Bronchial epithelial cell (primary cell): ENCODE results near the gene ADAM15. TPM values are rescaled to one million over a fixed set of nuclear protein-coding genes. Genes with fewer than 3 reads are reported as not detected.
A peak's percentile ranks its signal among the peaks of the same experiment; 100 is the strongest.

Source experiments
- DNase-seq: peaks from one replicate; pipeline ENCODE4 v3.0.0-alpha.2; 2010; ENCODE audit warnings: low read depth
- FAIRE-seq: peaks from 2 replicates; lab custom pipeline; 2011; peaks lifted over from hg19 to GRCh38; lab: Jason Lieb, UNC
- H3K27me3 ChIP-seq: 2 replicates; pipeline ENCODE4 v1.5.1; 2011; ENCODE audit warnings: low read length; ENCODE audit not compliant: control insufficient read depth, insufficient read depth
- H3K36me3 ChIP-seq: 2 replicates; pipeline ENCODE4 v1.5.1; 2011; ENCODE audit warnings: low read length; ENCODE audit not compliant: control insufficient read depth, insufficient read depth
- H3K4me3 ChIP-seq: 2 replicates; pipeline ENCODE4 v1.5.1; 2011; ENCODE audit warnings: mild to moderate bottlenecking, low read depth, low read length, control low read depth
- total RNA-seq: library from RNA; depleted of rRNA; stranded (reverse); fragments of >200 nt; gene quantifications from 2 replicates; pipeline ENCODE4 v1.2.1, GENCODE V29; 2014
- TF ChIP-seq, protein P1 (sequence below): IDR thresholded peaks from 2 replicates; pipeline ENCODE4 v1.5.1; 2011; ENCODE audit warnings: mild to moderate bottlenecking, moderate library complexity, low read length, control low read depth, inconsistent platforms; ENCODE audit not compliant: insufficient read depth, severe bottlenecking

The ADAM15 gene
- total RNA-seq, 1 donor from 2014 or later, result 181 TPM

DNA sequence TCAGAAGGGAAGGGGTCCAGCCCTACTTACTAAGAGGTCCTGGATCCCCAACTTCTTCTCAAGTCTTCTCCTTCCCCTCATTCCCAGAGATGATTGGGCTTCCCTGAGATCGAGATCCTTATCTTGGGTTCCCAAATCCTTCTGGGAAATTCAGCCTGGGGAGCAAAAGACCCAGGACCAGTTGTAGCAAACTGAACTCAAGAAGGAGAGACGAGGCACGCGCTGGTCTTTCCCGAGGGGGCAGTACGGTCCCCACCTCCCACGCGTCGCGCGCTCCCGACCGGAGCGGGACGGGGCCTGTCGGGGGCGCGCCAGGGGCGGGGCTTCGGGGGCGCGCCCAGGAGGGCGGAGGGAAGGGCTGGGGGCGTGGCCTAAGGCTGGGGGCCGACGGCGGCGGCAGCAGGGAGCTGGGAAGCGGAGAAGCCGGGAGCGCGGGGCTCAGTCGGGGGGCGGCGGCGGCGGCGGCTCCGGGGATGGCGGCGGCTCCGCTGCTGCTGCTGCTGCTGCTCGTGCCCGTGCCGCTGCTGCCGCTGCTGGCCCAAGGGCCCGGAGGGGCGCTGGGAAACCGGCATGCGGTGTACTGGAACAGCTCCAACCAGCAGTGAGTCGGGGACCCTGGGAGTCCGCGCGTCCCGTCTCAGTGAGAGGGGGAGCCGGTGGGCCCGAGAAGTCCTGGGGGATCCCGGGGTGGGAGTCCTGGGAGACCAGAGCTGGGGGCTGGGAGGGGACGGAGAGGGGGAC lies 27.5 kb downstream of the ADAM15 start, which contains the start of gene EFNA3:
Gene EFNA3 (plus strand): TSS at position 369 of the 741 bp plus-strand sequence. CDS start 105 bp downstream, at position 474.
- FAIRE-seq, result no peak
- H3K27me3 ChIP-seq, result peaks cover 9% of the 10 kb centered on the region
- H3K36me3 ChIP-seq, result no peaks in the 10 kb centered on the region
- DNase-seq, result no peak
- TF ChIP-seq, protein P1, sequence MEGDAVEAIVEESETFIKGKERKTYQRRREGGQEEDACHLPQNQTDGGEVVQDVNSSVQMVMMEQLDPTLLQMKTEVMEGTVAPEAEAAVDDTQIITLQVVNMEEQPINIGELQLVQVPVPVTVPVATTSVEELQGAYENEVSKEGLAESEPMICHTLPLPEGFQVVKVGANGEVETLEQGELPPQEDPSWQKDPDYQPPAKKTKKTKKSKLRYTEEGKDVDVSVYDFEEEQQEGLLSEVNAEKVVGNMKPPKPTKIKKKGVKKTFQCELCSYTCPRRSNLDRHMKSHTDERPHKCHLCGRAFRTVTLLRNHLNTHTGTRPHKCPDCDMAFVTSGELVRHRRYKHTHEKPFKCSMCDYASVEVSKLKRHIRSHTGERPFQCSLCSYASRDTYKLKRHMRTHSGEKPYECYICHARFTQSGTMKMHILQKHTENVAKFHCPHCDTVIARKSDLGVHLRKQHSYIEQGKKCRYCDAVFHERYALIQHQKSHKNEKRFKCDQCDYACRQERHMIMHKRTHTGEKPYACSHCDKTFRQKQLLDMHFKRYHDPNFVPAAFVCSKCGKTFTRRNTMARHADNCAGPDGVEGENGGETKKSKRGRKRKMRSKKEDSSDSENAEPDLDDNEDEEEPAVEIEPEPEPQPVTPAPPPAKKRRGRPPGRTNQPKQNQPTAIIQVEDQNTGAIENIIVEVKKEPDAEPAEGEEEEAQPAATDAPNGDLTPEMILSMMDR, result no peak
- H3K4me3 ChIP-seq, result peak within 1 kb of the TSS; percentile 54

DNA sequence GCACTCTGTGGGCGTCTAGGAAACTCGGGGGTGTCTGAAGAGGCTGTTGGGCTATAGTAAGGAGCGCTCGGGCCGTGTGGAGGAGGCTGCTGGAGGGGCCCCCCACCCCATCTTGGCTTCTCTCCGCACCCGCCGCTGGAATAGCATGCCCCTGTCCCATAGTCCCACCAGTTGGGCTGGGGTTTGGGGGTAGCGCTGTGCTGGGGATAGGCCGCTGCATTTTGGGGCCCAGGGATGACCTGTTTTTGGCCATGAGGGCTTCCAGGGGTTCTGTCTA lies 28.0 kb downstream of the ADAM15 start:
- Histone ChIP-seq H3K4me3 (peak overlapping the region; percentile 54), H3K36me3 (no peaks in the 10 kb centered on the region), H3K27me3 (peaks cover 9% of the 10 kb centered on the region)
- TF ChIP-seq, protein P1, result no peak
- DNase-seq (no peak), FAIRE-seq (no peak)

- Histone ChIP-seq H3K36me3 (no peaks in the 10 kb centered on the region), H3K4me3 (peak overlapping the region; percentile 54), H3K27me3 (peaks cover 9% of the 10 kb centered on the region)
- DNase-seq (no peak), FAIRE-seq (no peak)
- TF ChIP-seq, protein P1, result no peak
These were observed 28.6 kb downstream of the ADAM15 start for GRCh38 chr1:155079487-155080311.

DNA sequence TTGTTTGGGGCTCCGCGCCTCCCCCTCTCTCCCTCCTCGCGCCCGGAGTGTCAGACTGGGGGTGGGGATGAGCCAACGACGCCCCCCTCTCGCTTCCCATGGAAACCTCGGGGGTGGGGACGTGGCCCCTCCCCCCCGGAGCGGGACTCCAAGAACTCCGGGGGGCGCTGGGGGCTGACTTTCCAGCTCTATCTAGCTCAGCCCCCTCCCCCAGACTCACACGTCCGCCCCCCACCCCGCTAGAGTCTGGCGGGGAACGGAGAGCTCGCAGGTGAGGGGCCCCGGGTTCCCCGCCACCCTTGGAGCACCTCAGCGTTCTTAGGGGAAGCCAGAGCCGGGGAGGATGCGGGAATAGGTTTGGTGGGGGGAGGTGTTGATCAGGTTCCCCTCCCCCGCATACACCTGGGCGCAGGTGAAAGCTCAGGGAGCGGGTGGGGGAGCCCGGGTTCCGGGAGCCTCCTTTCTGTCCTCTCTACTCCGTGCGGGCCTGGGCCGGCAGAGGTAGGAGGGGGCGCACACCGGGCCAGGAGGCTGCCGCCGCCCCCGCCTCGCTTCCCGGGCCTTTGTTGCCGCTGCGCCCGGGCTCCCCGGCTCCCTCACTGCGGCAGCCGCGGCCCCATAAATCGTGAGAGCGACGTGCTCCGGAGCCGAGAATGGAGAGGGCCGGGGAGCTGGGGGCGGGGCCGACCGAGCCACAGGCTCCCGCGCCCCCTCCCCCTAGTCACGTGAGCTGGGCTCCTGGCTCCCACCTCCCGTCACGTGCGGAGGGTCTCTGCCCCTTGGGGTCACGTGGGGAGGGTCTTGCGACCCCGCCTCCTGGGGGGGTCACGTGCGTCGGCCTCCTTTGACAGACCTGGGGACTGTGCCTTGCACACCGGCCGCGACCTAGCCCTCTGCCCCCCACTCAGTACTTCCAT lies 29.5 kb downstream of the ADAM15 start:
- peak overlapping the region; percentile 54 for H3K4me3 ChIP-seq
- H3K36me3 ChIP-seq, result no peaks in the 10 kb centered on the region
- H3K27me3 ChIP-seq, result peaks cover 9% of the 10 kb centered on the region
- FAIRE-seq (no peak), DNase-seq (no peak)
- TF ChIP-seq, protein P1, result no peak

DNA sequence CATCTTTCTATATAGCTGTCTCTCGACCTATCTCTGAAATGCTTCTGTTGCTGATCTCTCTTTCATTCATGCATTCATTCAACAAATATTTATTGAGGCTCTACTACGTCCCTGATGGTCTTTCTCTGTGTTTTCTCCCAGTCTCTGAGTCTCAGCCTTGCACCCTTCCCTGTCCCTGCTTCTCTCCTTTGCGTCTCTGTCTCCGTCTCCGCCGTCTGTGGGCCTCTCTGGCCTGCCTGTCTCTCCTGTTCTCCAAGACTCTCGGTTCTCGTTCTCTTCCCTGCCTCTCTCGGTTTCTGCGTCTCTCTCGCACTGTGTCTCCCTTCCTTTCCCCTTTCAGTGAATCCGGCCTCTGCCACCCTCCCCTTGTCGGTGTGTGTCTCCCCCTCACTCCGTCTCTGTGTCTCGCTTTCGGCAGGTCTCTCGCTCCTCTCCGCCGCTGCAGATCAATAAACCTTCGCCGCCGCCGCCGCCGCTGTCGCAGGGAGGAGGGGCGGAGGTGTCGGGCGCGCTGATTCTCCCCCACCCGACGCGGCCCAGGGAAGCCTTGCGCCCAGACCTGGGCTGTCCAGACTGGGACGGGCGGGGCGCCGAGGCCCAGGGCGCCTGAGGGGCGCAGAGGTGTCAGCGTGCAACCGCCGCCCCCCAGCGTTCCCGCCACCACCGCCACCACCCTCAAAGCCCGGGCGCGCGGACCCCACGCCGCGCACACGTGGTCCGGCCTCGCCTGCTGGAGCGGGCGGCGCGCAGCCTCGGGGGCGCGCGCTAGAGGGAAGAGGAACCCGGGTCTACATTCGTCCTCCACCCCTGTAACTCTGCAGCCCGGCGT lies 30.6 kb downstream of the ADAM15 start:
- DNase-seq, result no peak
- peak overlapping the region; percentile 12 for H3K4me3 ChIP-seq

More for the DNA sequence above, 30.6 kb downstream of the ADAM15 start:
- H3K27me3 ChIP-seq, result peaks cover 9% of the 10 kb centered on the region
- TF ChIP-seq, protein P1, result no peak
- FAIRE-seq, result no peak
- H3K36me3 ChIP-seq, result no peaks in the 10 kb centered on the region
